Stimulated activated CD8-positive, alpha-beta memory T cell treated with anti-CD3 and anti-CD28 coated beads, Interleukin-15, amount 100 ng/mL, for 1 hour (primary cell): ENCODE measurements around the gene IPO4.
A peak's percentile ranks its signal among the peaks of the same experiment; 100 is the strongest.
"Not testable (repeated sequence)": the region's sequence is repeated elsewhere in the genome, so short reads cannot be mapped to it uniquely, and the experiment has no call there.

Experiments
- DNase-seq: peaks from one replicate; pipeline ENCODE4 v3.0.0-alpha.2; 2020; ENCODE audit warnings: low read depth

Gene IPO4

DNA sequence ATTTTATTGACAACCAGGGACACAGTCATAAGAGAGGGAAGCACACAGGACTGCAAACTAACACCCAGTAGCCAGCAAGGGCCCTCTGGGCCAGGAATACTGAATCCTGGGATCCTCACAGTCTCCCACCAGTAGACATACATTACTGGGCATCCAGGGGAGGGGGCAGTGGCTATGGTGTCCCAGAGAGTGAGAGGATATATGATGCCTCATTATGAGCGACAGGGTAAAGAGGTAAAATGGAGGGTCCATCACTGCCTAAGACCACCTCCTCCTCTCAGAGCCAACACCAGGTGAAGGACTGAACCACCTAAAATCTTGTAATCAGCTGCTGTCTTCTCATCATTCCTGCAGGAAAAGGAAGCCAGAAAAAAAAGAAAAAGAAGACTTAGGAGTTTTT lies 28.3 kb upstream of the IPO4 start:
- DNase-seq: not testable (repeated sequence)

DNA sequence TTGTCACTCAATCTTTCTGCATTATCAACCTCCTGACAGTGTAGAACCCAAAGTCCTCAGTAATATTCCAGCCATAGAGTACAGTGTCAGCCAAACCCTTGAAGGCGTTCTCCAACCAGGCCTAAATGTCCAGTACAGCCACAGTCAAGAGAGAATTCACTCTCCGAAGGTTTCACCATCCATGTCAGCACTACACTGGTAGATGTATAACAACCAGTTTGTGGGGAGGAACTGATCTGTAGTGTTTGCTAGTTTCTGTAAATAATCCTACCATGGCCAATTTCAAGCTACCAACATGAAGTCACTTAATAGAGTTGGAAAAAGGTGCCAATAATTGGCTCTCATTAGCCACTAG lies 27.7 kb upstream of the IPO4 start:
- DNase-seq: no peak

DNA sequence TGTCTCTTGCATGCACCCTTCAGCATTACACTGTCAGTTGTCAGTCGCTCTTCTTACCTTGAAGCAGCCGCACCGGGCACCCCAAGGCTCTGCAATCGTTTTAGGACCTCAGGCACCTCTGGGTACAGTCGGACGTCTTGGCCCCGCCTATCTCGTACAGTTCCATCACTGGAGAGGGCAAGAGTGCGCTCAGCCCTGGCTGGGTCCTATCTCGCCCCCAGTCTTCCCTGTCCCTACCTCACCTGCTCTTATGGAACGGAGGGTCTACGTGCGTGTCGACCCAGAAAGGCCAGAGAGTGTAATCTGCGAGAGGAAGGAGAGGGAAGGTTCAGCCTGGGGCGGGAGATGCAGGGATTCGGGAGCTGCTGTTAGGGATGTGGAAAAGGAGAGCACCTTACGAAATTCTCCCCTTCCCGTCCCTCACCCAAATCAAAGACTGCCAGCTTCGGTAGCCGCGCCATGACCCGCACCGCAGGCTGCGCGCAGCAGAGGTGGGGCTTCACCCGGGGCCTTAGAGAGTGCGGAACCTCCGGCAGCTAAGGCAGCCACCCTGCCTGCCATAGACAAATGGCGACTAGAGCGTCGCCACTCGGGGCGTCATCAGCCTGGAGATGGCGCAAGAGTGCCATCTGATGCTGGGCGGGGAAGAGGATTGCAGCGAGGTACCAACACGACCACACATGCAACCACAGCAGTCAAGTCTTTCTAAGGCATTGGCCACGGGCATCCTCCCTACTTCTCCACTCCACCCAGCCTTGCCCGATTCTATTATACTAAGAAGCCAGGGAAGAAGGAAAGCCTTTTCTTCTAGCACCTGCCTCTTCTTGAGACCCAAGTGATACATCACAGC lies 27.1 kb upstream of the IPO4 start, which contains the start of gene MDP1:
Gene MDP1, minus strand, starts transcription at position 572 of the 850 bp plus-strand sequence. Its CDS starts 111 bp downstream, at position 461.
- peak; percentile 67 for DNase-seq

DNA sequence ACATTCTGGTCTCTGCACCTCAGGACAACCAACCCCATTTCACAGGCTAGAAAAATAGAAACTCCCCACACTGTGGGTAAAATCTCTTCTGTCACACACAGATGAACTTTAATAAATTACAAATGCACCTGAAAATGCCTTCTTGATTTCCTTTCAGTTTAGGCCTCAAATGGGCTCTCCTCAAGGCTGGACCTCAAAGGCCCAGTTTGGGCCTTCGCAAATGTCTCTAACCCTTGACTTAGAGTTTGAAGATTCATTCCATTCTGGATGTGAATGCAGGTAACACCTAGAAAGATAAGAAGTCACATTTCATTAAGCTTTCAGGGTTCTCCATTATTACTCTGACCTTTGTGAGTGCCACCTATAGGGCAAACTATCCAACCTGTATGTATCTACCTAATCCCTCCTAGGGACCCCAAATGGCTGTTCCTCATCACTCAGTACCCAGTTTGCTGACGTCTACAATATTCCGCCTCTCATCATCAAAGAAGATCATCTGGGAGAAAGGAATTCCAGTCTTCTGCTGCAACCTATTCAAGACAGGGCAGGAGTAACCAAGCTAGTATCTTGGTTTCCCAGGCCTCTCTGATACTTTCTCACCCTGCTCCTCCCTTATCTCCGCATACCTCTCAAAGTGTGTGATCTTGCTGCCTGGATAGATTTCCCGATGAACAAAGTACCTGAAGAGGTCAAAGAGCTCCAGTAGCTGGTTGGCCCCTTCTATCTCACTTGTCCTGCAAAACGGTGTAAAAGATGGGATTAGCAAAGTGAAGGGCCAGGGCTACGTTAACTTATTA lies 25.4 kb upstream of the IPO4 start:
- DNase-seq: no peak

DNA sequence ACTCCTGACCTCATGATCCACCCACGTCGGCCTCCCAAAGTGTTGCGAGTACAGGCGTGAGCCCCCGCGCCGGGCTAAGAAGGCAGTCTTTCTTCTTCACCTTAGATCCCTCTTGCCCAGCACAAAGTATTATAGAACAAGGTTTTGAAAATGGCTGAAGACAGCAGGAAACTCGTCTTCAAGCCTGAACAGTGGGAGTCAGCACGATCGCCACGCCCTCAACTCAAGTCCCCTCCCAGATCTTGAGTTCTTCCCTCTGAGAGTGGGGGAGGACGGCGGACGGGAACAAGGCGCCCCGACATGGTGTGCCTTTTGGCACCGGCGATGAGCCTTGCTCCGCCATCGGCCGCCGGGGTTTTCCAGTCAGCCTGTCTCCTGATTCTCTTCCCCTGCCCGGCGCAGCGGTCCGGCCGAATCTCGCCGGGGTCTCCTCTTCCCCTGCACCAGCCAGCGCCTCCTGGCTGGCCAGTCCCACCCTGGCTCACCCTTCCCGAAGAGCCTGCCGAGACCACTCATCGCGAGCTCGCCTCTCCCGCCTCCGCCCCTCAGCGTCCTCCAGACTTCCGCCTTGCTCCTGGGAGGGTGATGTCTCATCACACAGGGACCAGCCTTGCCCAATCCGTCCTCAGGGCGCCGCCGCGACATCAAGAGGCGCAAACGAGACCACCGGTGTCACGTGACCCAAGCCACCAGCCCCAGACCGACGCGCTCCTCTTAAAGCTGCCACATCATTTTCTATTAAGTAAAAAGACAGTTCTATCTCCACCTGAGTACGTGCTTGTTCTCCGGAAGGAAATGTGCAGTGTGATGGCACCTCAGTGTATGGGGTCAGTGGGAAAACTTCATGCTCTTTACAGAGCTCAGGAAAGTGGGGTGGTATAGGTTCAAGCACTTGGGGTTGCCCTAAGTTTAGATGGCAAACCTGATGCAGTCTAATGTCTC lies 24.6 kb upstream of the IPO4 start, which contains the start of gene CHMP4A:
Gene CHMP4A, minus strand, starts transcription at position 565 of the 942 bp plus-strand sequence. Its CDS starts 49 bp downstream, at position 516.
- peak; percentile 93 for DNase-seq

DNA sequence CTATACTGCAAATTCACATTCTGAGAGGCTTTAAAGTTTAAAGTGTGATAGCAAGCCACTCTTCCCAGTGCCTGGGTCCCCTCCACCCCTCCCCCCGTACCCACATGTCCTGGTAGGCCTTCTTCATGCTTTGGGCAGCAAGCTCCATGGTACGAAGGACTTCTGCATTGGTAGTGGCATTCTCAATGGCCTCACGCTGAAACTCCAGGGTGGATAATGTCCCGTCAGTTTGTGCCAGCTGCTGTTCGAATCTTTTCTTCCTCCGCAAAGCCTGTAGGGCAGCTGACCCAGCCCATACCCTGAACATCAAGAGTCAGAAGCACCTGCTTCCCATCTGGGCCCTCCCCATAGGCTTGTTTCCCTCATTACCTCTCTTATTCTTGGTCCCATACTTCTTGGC lies 22.7 kb upstream of the IPO4 start:
- DNase-seq: no peak

DNA sequence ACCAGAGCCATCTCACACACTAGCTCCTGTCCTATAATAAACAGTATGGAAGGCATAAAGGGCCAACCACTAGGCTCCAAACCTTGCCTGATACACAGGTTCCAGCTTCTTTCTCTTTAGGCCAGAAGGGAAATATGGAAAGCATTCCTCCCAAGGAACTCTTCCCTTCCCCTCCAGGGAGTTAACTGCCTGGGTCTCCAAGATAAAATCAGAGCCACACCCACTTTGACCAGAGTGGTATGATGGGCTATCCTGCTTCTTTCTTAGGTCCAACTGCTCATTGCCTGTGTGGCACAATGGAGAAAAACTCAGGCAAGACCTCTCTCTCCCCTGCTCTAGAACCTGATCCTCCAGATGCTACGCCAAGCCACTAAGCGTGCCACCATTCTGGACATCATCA lies 19.0 kb upstream of the IPO4 start:
- DNase-seq: no peak

DNA sequence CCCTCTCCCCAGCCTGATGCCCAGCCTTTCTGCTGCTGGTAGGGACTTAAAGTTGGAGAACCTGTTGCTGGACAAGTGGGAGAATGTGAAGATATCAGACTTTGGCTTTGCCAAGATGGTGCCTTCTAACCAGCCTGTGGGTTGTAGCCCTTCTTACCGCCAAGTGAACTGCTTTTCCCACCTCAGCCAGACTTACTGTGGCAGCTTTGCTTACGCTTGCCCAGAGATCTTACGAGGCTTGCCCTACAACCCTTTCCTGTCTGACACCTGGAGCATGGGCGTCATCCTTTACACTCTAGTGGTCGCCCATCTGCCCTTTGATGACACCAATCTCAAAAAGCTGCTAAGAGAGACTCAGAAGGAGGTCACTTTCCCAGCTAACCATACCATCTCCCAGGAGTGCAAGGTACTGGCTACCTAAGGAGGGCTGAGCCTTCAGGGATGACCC lies 18.5 kb upstream of the IPO4 start:
- no peak for DNase-seq

DNA sequence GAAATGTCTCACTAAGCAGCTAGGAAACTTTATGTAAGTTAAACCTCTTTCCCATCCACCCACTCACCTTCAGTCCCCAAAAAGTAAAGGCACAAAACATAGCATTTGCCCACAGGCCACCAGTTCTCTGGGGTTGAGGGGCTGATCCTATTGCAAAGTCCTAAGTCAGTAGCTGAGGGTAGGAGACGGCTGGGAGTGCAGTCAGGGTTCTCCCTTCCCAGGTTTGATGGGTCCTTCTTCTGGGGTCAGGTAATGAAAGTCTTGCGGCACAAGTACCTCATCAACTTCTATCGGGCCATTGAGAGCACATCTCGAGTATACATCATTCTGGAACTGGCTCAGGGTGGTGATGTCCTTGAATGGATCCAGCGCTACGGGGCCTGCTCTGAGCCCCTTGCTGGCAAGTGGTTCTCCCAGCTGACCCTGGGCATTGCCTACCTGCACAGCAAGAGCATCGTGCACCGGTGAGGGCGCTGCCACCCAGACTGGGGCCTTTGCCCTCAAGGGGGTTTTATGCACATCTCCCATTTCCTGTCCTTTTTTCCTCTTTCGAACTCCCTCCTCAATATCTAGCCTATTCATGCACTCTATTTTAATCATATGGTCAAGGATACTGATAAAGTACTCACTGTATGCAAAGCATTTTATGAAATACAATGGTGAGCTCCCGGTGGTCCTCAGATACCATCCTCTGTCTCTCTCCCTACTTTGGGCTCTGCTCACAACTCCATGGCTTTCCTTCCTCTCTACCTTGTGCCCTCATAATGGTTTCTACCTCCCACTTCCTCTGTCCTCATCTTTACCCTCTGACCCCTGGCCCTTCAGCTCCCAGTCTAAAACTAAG lies 17.9 kb upstream of the IPO4 start:
- DNase-seq: no peak

DNA sequence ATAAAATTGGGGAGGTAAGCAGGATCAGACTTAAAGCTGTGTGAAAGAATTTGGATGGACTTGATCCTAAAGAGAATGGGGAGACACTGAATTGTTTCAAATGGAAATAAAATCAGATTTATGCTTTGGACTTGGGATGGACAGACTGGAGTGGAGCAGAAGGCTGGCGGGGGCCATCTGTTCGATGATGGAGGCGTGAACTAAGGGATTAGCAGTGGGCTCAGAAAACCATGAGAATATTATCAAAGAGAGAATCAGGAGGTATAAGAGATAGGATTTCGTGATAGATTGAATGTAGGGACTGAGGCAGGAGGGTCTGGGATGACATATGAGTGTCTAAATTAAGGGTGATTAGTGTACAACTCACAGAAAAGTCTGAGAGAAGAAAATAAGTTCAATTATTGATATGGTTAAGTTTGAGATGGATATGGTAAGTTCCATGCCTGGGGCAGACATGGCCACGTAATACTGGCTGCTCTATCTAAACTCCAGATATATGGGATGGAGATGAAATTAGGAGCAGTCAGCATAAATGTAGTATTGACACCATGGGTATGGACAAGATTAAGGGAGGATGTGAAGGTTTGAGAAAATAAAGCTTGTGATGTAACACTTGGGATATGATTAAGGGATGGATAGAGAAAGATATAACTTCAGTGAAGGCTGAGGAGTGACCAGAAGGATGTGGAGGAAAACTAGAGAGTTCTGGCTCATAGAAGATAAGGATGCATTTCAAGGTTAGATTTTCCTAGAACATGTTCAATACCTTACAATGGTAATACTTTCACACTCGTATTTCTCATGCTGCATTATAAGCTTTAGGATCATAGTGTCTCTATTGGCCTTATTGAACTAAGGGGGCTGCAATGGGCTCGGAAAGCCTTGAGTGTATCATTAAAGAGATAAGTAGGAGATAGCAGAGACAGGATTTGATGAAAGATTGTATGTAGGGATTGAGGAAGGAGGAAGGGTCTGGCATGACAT lies 15.8 kb upstream of the IPO4 start:
- no peak for DNase-seq

DNA sequence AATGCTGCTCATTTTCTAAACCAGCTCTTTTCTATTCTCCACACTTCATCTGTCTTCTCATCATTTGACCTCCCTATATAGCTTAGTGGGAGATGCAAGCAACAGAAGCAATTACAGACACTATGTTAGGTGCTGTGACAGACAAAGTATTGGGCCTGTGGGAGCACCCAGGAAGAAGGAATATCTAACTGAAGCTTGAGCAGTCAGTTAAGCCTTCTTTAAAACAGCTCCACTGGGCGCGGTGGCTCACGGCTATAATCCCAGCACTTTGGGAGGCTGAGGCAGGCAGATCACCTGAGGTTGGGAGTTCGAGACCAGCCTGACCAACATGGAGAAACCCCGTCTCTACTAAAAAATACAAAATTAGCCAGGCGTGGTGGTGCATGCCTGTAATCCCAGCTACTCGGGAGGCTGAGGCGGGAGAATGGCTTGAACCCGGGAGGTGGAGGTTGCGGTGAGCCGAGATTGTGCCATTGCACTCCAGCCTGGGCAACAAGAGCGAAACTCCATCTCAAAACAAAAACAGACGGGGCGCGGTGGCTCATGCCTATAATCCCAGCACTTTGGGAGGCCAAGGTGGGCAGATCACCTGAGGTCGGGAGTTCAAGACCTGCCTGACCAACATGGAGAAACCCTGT lies 14.8 kb upstream of the IPO4 start:
- not testable (repeated sequence) for DNase-seq

DNA sequence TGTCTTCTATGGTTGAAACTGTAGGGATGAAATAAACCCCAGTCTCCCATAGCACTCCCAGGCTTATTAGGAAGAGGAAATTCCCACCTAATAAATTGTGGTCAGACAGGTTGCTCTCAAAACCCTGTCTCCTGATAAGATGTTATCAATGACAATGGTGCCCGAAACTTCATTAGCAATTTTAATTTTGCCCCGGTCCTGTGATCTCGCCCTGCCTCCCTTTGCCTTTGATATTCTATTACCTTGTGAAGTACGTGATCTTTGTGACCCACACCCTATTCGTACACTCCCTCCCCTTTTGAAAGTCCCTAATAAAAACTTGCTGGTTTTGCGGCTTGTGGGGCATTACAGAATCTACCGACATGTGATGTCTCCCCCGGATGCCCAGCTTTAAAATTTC lies 13.9 kb upstream of the IPO4 start:
- DNase-seq: not testable (repeated sequence)

DNA sequence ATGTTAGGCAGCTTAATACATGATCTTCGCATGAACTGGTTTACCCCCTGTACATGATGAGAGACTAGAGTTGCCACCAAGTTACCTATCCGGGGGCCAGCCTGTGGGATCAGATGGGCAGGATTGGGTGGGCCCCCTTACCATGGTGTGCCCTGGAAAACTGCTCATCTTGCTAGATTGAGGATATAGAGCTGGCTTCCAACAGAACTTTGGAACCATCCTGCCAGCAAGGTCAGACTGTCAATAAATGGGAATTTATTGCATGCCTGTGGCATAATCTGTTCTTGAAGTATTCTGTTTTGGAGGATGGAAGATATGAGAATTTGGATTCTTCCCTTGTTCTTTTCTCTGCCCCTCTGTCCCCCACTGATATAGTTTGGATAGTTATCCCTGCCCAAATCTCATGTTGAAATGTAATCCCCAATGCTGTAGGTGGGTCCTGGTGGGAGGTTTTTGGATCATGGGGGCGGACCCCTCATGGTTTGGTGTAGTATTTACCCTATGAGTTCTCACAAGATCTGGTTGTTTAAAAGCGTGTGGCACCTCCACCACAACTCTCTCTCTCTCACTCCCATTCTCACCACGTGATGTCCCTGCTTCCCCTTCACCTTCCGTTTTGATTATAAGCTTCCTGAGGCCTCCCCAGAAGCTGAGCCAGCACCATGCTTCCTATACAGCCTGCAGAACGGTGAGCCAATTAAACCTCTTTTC lies 10.4 kb upstream of the IPO4 start:
- no peak for DNase-seq

DNA sequence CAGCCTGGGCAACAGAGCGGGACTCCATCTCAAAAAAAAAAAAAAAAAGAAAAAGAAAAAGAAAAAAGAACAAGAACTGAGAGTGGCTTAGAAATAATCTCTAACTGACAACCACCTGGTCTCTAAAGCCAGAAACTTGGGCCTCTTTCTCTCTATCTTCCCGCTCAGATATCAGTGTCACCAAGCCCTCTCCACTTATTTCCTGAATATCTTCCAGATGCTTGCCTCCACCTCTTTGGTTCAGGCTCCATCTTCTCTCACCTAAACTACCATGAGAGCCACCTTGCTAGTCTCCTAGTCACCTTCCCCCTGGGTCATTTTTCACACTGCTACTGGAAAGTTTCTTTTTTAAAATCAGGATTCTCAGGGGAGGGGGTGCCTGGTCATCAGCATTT lies 8.4 kb upstream of the IPO4 start:
- DNase-seq: no peak

DNA sequence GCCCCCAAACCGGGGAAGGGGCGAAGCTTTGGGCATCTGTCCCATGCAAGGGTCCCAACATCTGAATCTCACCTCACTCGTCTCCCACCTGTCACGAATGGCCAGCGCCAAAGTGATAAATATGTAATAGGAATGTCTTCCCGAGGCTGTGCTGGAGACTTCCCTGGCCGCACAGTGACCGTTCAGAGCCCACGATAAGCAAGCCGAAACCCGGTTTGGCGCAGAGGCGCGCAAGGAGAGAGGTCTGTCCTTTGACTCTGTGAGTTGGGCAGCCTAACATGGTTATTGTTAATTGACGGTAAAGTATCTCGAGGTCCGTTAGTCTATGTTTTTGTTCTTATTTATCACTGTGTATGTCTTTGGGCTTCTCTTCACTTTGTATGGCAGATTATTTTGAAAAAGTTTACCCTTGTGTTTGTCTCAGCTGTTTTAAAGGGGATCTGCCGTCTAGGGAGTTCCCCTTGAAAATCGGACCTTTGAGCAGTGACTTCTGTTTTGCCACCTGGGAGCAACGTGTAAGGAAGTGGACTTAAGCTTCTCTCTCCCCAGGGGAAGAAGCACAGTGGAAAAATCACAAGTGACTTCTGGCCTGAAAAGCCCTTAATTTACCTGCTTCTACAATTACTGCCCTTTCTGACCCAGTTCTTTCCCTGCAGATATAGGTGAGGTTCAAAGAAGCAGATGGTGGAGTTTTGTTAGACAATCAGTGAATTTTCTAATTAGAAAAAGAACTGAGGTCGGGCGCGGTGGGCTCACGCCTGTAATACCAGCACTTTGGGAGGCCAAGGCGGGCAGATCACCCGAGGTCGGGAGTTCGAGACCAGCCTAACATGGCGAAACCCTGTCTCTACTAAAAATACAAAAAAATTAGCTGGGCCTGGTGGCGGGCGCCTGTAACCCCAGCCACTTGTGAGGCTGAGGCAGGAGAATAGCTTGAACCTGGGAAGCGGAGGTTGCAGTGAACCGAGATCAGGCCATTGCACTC lies 7.7 kb upstream of the IPO4 start:
- no peak for DNase-seq

DNA sequence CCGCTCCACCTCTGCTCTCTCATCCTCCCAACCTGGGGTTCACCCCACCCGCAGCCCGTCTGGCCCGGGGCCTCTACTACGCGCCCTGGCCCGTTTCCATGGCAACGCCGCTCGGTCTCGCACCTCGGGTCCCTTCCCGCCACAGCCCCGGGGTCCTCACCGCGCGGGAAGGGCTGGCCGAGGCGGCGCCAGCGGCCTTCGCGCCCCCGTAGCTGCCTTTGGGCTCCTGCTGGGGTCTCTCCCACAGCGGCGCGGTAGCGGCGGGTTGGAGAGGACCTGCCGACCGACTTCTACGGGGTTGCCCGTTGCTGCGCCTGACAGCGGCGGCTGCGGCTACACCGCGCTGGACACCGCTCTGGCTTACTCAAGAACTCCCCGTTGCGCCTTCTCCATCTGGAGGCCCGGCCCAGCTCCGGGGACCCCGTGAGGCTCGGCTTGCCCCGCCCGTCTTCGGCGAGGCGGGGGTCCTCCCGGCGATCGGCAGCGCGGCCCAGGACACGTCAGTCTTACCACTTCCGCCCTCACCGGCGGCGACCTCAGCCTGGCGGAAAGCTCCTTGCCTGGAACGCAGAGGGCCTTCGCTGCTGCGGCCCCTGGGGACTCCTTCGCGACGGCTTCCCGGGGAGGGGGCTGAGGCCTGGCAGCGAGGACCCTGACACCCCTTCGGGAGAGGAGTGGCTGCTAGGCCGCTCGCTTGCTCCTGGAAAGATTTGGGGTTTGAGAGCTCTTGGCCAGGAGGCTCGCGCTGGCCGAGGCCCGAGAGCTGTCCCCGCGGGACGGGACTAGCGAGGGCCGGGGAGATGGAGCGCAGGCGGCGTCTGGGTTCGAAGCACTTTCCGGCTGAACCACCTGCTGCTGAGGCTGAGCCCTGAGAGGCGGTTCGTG lies 6.8 kb upstream of the IPO4 start, which contains the start of gene TM9SF1:
Gene TM9SF1, minus strand, starts transcription at position 256 of the 885 bp plus-strand sequence. CDS start 422 bp downstream, outside the sequence.
- DNase-seq: peak; percentile 71
